Effector memory CD4-positive, alpha-beta T cell (primary cell): Measurements from ENCODE around the gene UBASH3A.

Source experiments
- DNase-seq, 3 donors: peaks; one replicate each; pipeline ENCODE4 v3.0.0-alpha.2; 2020
- H3K27ac ChIP-seq: 2 replicates; pipeline ENCODE4 v1.7.0; 2013; ENCODE audit warnings: mild to moderate bottlenecking, low read length, moderate library complexity; ENCODE audit not compliant: insufficient read depth, poor library complexity, severe bottlenecking
- H3K27me3 ChIP-seq: replicated peaks from 2 replicates; pipeline ENCODE4 v1.7.0; 2013; ENCODE audit warnings: mild to moderate bottlenecking, low read length; ENCODE audit not compliant: insufficient read depth, control insufficient read depth, poor library complexity, severe bottlenecking
- H3K36me3 ChIP-seq: 2 replicates; pipeline ENCODE4 v1.7.0; 2013; ENCODE audit warnings: mild to moderate bottlenecking, low read length, moderate library complexity; ENCODE audit not compliant: control insufficient read depth, insufficient read depth
- H3K4me1 ChIP-seq: 2 replicates; pipeline ENCODE4 v1.7.0; 2013; ENCODE audit warnings: low read length, mild to moderate bottlenecking; ENCODE audit not compliant: control insufficient read depth, insufficient read depth, poor library complexity, severe bottlenecking
- H3K4me3 ChIP-seq: 2 replicates; pipeline ENCODE4 v1.7.0; 2013; ENCODE audit warnings: low read length, low read depth, mild to moderate bottlenecking; ENCODE audit not compliant: insufficient read depth, poor library complexity, severe bottlenecking
- H3K9me3 ChIP-seq: 2 replicates; pipeline ENCODE4 v1.7.0; 2013; ENCODE audit warnings: mild to moderate bottlenecking, low read length, moderate library complexity; ENCODE audit not compliant: control insufficient read depth
- total RNA-seq, 3 donors: gene quantifications; one replicate each; lab custom pipeline; 2026; lab: John Stamatoyannopoulos, UW

UBASH3A gene, protein sequence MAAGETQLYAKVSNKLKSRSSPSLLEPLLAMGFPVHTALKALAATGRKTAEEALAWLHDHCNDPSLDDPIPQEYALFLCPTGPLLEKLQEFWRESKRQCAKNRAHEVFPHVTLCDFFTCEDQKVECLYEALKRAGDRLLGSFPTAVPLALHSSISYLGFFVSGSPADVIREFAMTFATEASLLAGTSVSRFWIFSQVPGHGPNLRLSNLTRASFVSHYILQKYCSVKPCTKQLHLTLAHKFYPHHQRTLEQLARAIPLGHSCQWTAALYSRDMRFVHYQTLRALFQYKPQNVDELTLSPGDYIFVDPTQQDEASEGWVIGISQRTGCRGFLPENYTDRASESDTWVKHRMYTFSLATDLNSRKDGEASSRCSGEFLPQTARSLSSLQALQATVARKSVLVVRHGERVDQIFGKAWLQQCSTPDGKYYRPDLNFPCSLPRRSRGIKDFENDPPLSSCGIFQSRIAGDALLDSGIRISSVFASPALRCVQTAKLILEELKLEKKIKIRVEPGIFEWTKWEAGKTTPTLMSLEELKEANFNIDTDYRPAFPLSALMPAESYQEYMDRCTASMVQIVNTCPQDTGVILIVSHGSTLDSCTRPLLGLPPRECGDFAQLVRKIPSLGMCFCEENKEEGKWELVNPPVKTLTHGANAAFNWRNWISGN
- total RNA-seq, result 61.6 to 89.1 (median 68.1) reads per million in 3 donors

DNA sequence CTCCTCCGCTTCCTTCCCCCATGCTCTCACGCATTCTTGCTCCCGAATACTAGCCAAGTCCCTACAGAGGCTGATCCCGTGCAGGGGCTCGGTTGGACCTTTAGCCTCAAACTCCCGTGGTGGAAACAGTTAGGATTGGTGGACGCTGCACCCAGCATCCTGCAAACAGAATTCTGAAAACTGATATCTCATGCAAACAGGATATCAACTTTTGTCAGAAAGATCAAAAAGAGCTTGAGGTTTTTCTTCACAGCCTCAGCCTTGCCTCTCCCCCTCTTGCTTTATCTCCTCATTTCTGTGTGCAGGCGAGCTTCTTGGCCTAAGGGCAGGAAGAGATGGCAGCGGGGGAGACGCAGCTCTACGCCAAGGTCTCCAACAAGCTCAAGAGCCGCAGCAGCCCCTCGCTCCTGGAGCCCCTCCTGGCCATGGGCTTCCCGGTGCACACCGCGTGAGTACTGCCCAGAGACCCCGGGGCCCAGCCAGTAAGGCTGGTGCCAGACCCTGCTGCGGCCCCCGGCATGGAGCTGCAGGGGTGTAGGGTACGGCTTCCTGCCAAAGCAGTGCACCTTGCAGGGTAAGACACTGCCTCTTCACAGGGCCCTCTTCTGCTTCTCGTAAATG lies at the start of gene UBASH3A:
TSS of gene UBASH3A (plus strand) at position 292 of the 621 bp plus-strand sequence. CDS start at position 336, 44 bp downstream.
- Histone ChIP-seq H3K27me3 (no peaks in the 10 kb centered on the region), H3K9me3 (no peaks in the 10 kb centered on the region), H3K27ac (peak within 1 kb of the TSS; percentile 86), H3K4me3 (peak within 1 kb of the TSS; percentile 55), H3K4me1 (peaks cover 45% of the 10 kb centered on the region), H3K36me3 (peaks cover 14% of the 10 kb centered on the region)
- peak in 1 of 3 donors; percentile 44 for DNase-seq

DNA sequence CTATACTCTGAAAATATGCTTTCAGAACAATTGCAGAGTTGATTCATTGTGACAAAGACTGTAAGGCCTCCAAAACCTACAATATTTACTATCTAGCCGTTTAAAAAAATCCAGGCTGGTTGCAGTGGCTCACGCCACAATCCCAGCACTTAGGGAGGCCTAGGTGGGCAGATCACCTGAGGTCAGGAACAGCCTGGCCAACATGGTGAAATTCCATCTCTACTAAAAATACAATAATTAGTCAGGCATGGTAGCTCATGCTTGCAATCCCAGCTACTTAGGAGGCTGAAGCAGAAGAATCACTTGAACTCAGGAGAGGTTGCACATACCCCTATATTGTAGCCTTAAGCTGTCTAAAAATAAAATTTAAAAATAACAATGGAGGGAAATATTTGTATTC lies 47.7 kb upstream of the UBASH3A start:
- no peaks in the 10 kb centered on the region for H3K27me3 ChIP-seq

DNA sequence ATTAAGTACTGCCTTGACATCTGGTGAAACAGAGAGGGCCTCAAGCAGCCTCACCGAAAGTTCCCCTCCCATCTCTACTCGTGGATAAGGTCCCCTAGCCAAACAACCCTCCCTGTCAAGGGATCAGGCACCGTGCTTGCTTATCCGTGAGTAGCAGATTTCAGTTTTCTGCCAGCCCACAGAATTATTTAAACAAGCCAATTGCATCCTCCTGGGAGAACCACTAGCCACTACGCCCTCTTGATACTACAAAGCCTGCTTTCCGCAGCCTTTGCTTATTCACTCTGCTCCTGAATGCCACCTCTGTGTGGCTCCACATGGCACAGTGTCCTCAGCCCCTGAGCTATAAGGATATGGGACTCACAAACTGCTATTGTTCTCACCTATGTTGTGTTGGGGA lies 47.1 kb upstream of the UBASH3A start:
- no peaks in the 10 kb centered on the region for H3K27me3 ChIP-seq
- no peak for DNase-seq

More for the DNA sequence above, 47.7 kb upstream of the UBASH3A start:
- Histone ChIP-seq H3K9me3 (peaks cover 3% of the 10 kb centered on the region), H3K4me3 (no peak overlapping the region), H3K36me3 (no peaks in the 10 kb centered on the region), H3K27ac (no peak overlapping the region), H3K4me1 (no peaks in the 10 kb centered on the region)
- DNase-seq, result no peak

DNA sequence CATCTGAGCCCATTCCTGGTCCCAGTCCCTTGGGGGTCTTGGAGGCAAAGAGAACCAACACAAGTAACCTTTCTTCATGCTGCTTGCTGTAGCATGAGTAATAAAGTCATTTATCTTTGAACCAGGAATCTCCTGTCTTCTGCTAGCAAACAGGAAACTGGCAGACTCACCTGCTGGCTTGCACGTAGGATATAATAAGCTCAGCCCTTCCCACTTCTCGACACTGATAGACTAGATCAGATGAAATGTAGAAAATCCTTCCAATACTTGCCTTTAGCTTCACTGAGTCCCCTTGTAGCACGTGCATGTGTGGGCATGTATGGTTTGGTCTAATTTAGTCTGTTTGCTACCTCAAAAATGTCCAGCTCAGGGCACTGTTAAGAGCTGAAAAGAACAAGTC lies 46.4 kb upstream of the UBASH3A start:
- no peak for DNase-seq
- H3K36me3 ChIP-seq, result no peaks in the 10 kb centered on the region
- no peaks in the 10 kb centered on the region for H3K4me1 ChIP-seq
- H3K9me3 ChIP-seq, result peaks cover 3% of the 10 kb centered on the region
- no peak overlapping the region for H3K27ac ChIP-seq
- H3K4me3 ChIP-seq, result no peak overlapping the region
- H3K27me3 ChIP-seq, result no peaks in the 10 kb centered on the region

More for the DNA sequence above, 47.1 kb upstream of the UBASH3A start:
- Histone ChIP-seq H3K9me3 (peaks cover 3% of the 10 kb centered on the region), H3K4me1 (no peaks in the 10 kb centered on the region), H3K36me3 (no peaks in the 10 kb centered on the region), H3K4me3 (no peak overlapping the region), H3K27ac (no peak overlapping the region)

DNA sequence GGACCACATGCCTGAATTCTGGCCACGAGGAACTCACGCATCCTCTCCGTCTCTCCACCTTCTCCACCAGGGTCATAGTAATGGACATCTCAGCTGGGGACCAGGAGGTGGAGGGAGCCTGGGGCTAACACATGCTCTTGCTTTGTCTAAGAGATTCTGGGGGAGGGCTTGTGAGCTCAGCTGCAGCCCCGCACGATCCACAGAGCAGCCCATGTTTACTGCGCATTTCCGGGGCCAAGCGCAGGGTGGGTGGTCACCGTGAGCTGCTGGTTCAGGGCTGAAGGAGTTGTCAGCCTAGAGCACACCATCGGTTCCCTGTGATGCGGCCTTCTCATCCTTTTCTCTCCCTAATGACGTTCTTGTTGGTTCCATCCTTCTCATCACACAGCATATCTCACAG lies 45.4 kb upstream of the UBASH3A start:
- Histone ChIP-seq H3K27ac (no peak overlapping the region), H3K4me1 (no peaks in the 10 kb centered on the region), H3K9me3 (peaks cover 3% of the 10 kb centered on the region), H3K36me3 (no peaks in the 10 kb centered on the region), H3K27me3 (no peaks in the 10 kb centered on the region), H3K4me3 (no peak overlapping the region)
- DNase-seq, result no peak

DNA sequence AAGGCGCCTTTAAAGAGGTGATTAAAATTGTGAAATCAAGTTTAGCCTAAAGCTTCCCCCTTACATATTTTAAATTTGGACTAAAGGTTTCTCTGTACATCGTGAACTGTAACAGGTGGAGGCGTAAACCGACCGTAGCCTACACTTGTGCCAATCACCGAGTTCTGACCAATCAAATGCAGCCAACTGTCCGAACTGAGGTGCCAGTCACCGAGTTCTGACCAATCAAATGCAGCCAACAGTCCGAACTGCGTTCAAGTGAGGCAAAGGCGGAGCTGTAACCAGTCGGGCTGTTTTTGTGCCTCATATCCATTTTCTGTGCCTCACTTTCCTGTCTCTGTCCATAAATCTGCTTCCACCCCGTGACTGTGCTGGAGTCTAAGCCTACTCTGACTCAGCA lies 44.8 kb upstream of the UBASH3A start:
- Histone ChIP-seq H3K4me1 (no peaks in the 10 kb centered on the region), H3K4me3 (no peak overlapping the region), H3K9me3 (peaks cover 3% of the 10 kb centered on the region), H3K36me3 (no peaks in the 10 kb centered on the region), H3K27ac (no peak overlapping the region), H3K27me3 (no peaks in the 10 kb centered on the region)
- DNase-seq, result no peak

DNA sequence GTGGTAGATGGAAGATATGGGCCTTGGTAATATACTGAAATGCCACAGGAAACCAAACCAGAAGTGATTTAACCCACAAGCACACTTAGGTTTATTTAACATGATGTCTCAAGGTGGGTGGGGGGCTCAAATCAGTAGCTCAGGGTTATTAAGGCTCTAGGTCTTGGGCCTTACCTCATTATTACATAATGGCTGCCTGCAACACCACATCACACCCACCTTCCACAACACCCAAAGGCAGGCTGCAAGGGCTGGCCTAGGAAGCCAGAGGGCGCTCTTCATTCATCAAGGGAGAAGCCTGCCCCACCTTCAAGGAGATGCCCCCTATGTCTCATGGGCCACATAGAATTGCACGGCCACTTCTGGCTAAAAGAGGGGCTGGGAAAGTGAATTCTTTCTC lies 43.4 kb upstream of the UBASH3A start:
- no peak for DNase-seq

DNA sequence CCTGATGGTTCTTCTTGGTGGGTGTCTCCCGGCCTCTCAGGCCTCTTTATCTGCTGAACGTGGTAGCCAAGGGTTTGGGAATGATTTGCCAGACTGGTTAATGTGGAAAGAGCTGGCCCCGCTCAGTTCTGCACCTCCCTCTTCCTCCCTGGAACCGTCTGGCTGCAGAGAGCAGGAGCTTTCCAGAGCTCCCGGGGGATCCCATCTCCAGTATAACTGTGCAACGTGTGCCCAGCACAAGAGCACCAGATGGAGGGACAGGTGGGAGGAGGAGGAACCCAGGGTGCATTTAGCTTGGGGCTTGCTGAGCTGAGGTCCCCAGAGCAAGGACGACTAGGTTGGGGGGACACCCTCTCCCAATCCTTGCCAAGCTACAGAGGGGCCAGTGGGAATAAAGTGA lies 42.4 kb upstream of the UBASH3A start:
- H3K36me3 ChIP-seq, result no peaks in the 10 kb centered on the region
- H3K4me1 ChIP-seq, result no peaks in the 10 kb centered on the region
- H3K27ac ChIP-seq, result no peak overlapping the region
- H3K4me3 ChIP-seq, result no peak overlapping the region
- H3K9me3 ChIP-seq, result peaks cover 3% of the 10 kb centered on the region
- H3K27me3 ChIP-seq, result no peaks in the 10 kb centered on the region
- no peak for DNase-seq

More for the DNA sequence above, 43.4 kb upstream of the UBASH3A start:
- no peaks in the 10 kb centered on the region for H3K27me3 ChIP-seq
- no peak overlapping the region for H3K4me3 ChIP-seq
- H3K27ac ChIP-seq, result no peak overlapping the region
- H3K36me3 ChIP-seq, result no peaks in the 10 kb centered on the region
- no peaks in the 10 kb centered on the region for H3K4me1 ChIP-seq
- peaks cover 3% of the 10 kb centered on the region for H3K9me3 ChIP-seq

DNA sequence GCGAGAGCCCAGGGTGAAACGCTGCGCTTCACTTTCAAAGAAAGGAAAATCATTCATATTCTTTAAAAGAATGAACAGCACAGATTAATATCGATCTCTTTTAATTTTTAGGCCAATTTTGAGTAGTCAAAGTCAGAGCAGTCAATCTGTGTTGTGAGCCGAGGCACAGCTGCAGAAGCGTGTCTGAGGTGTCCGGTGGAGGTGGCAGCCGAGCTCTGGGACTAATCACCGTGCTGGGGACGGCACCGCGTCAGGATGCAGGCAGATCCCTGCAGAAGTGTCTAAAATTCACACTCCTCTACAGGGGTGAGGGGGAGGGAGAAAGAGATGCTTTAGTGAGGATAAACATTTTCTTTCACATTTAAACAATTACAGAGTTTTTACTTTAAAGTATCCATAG lies 41.5 kb upstream of the UBASH3A start:
- no peak for DNase-seq
- Histone ChIP-seq H3K4me1 (no peaks in the 10 kb centered on the region), H3K4me3 (no peak overlapping the region), H3K27me3 (no peaks in the 10 kb centered on the region), H3K36me3 (no peaks in the 10 kb centered on the region), H3K27ac (no peak overlapping the region), H3K9me3 (peaks cover 3% of the 10 kb centered on the region)

DNA sequence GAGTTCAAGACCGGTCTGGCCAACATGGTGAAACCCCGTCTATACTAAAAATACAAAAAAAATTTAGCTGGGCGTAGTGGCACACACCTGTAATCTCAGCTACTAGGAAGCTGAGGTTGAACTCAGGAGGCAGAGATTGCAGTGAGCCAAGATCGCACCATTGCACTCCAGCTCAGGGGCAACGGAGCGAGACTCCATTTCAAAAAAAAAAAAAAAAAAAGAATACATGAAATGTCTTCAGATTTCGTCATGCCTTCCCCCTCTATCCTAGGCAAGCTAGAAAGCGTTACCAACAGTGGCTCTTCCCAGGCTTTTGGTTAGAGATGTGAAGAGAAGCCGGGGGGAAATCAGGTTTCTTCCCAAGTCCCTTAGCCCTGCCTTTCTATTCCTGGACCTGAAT lies 41.0 kb upstream of the UBASH3A start:
- Histone ChIP-seq H3K4me1 (no peaks in the 10 kb centered on the region), H3K27me3 (no peaks in the 10 kb centered on the region), H3K27ac (no peak overlapping the region), H3K4me3 (no peak overlapping the region), H3K9me3 (peaks cover 3% of the 10 kb centered on the region), H3K36me3 (no peaks in the 10 kb centered on the region)
- DNase-seq, result no peak
